ENCODE measurements around the gene RFC2. TPM values are rescaled to one million over a fixed set of nuclear protein-coding genes. Genes with fewer than 3 reads are reported as not detected.

The RFC2 gene
- total RNA-seq, 1 donor from 2014 or later: 71.3 TPM

- no peak for DNase-seq (ENCODE audit: low spot score)
- Histone ChIP-seq H3K27ac (no peak overlapping the region), H3K4me3 (no peak overlapping the region), H3K36me3 (no peaks in the 10 kb centered on the region), H4K20me1 (ENCODE audit: low read depth) (peaks cover 3% of the 10 kb centered on the region), H2AFZ (replicated peaks) (no peak overlapping the region), H3K27me3 (peaks cover 36% of the 10 kb centered on the region), H3K79me2 (ENCODE audit: low read depth) (no peaks in the 10 kb centered on the region), H3K4me2 (no peak overlapping the region), H3K4me1 (peaks cover 11% of the 10 kb centered on the region), H3K9ac (no peak overlapping the region), H3K9me3 (ENCODE audit: low read depth) (no peaks in the 10 kb centered on the region), H3F3A (ENCODE audit: low read depth) (peaks cover 25% of the 10 kb centered on the region)
- Mint-ChIP-seq H3K4me3 (peak overlapping the region; percentile 35), H3K36me3 (no peaks in the 10 kb centered on the region), H3K4me1 (peaks cover 30% of the 10 kb centered on the region), H3K9me3 (no peaks in the 10 kb centered on the region), H3K27me3 (ENCODE audit: insufficient read depth, low read depth) (peaks cover 11% of the 10 kb centered on the region), H3K27ac (peak overlapping the region; percentile 65)
- TF ChIP-seq EZH2 (IDR thresholded peaks at IDR 0.05) (no peak), EZH2phosphoT487 (IDR thresholded peaks at IDR 0.05) (no peak)
- TF ChIP-seq, protein P1, sequence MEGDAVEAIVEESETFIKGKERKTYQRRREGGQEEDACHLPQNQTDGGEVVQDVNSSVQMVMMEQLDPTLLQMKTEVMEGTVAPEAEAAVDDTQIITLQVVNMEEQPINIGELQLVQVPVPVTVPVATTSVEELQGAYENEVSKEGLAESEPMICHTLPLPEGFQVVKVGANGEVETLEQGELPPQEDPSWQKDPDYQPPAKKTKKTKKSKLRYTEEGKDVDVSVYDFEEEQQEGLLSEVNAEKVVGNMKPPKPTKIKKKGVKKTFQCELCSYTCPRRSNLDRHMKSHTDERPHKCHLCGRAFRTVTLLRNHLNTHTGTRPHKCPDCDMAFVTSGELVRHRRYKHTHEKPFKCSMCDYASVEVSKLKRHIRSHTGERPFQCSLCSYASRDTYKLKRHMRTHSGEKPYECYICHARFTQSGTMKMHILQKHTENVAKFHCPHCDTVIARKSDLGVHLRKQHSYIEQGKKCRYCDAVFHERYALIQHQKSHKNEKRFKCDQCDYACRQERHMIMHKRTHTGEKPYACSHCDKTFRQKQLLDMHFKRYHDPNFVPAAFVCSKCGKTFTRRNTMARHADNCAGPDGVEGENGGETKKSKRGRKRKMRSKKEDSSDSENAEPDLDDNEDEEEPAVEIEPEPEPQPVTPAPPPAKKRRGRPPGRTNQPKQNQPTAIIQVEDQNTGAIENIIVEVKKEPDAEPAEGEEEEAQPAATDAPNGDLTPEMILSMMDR (IDR thresholded peaks at IDR 0.05): no peak
These were observed 26.8 kb upstream of the RFC2 start for GRCh38 chr7:74280985-74281384.

GRCh38 chr7:74277636-74278035 lies 23.4 kb upstream of the RFC2 start:
- H3K4me3 Mint-ChIP-seq: no peak overlapping the region
- H3F3A ChIP-seq (ENCODE audit: low read depth): no peaks in the 10 kb centered on the region
- TF ChIP-seq EZH2 (IDR thresholded peaks at IDR 0.05) (no peak), EZH2phosphoT487 (IDR thresholded peaks at IDR 0.05) (no peak)
- TF ChIP-seq, protein P1 (IDR thresholded peaks at IDR 0.05): no peak
- H3K36me3 ChIP-seq: no peaks in the 10 kb centered on the region
- H3K4me3 ChIP-seq: no peak overlapping the region
- peaks cover 6% of the 10 kb centered on the region for H3K27me3 ChIP-seq
- H3K4me1 Mint-ChIP-seq: peaks cover 21% of the 10 kb centered on the region
- no peak overlapping the region for H3K27ac Mint-ChIP-seq
- H3K4me1 ChIP-seq: no peaks in the 10 kb centered on the region
- H3K36me3 Mint-ChIP-seq: no peaks in the 10 kb centered on the region
- H3K9ac ChIP-seq: no peak overlapping the region
- no peaks in the 10 kb centered on the region for H3K9me3 ChIP-seq (ENCODE audit: low read depth)
- no peaks in the 10 kb centered on the region for H3K9me3 Mint-ChIP-seq
- no peak overlapping the region for H3K4me2 ChIP-seq
- H4K20me1 ChIP-seq (ENCODE audit: low read depth): peaks cover 2% of the 10 kb centered on the region
- H3K79me2 ChIP-seq (ENCODE audit: low read depth): no peaks in the 10 kb centered on the region
- no peak for DNase-seq (ENCODE audit: low spot score)
- H3K27me3 Mint-ChIP-seq (ENCODE audit: insufficient read depth, low read depth): peaks cover 7% of the 10 kb centered on the region
- H3K27ac ChIP-seq: no peak overlapping the region
- no peak overlapping the region for H2AFZ ChIP-seq (replicated peaks)

- Mint-ChIP-seq H3K4me3 (no peak overlapping the region), H3K36me3 (no peaks in the 10 kb centered on the region), H3K27ac (no peak overlapping the region), H3K4me1 (peaks cover 26% of the 10 kb centered on the region), H3K9me3 (no peaks in the 10 kb centered on the region), H3K27me3 (ENCODE audit: insufficient read depth, low read depth) (peaks cover 5% of the 10 kb centered on the region)
- H3K4me1 ChIP-seq: no peaks in the 10 kb centered on the region
- no peaks in the 10 kb centered on the region for H3K79me2 ChIP-seq (ENCODE audit: low read depth)
- no peak overlapping the region for H3K4me2 ChIP-seq
- peak; percentile 46 for DNase-seq (ENCODE audit: low spot score)
- no peak overlapping the region for H3K9ac ChIP-seq
- H3F3A ChIP-seq (ENCODE audit: low read depth): no peaks in the 10 kb centered on the region
- TF ChIP-seq EZH2 (IDR thresholded peaks at IDR 0.05) (no peak), EZH2phosphoT487 (IDR thresholded peaks at IDR 0.05) (no peak)
- TF ChIP-seq, protein P1 (IDR thresholded peaks at IDR 0.05): peak; percentile 63
- H3K36me3 ChIP-seq: no peaks in the 10 kb centered on the region
- H4K20me1 ChIP-seq (ENCODE audit: low read depth): no peaks in the 10 kb centered on the region
- no peak overlapping the region for H2AFZ ChIP-seq (replicated peaks)
- no peak overlapping the region for H3K4me3 ChIP-seq
- H3K27me3 ChIP-seq: no peaks in the 10 kb centered on the region
- H3K9me3 ChIP-seq (ENCODE audit: low read depth): no peaks in the 10 kb centered on the region
- no peak overlapping the region for H3K27ac ChIP-seq
These were observed 21.2 kb upstream of the RFC2 start for GRCh38 chr7:74275401-74275881.
